HG03025 (cell line): ENCODE results near the gene ZBED6.
"Not testable (repeated sequence)": the region's sequence is repeated elsewhere in the genome, so short reads cannot be mapped to it uniquely, and the experiment has no call there.

ENCODE experiments used
- ATAC-seq: cut with Tn5 transposase; IDR thresholded peaks from one replicate; pipeline ENCODE4 v1.9.1; 2021; ENCODE audit warnings: mild to moderate bottlenecking, moderate library complexity; ENCODE audit not compliant: unreplicated experiment, low FRiP score

The ZBED6 gene

GRCh38 chr1:203795441-203796235 is at the start of gene ZBED6, which contains the start of gene ZC3H11A:
ZBED6 (plus strand) TSS chr1:203795623; CDS start chr1:203797523, 1,900 bp downstream.
ZC3H11A (plus strand) TSS chr1:203795623; CDS start chr1:203817071, 21,448 bp downstream.
- ATAC-seq = peak; percentile 95

- ATAC-seq = no peak
Observed at GRCh38 chr1:203746281-203746680, 49.1 kb upstream of the ZBED6 start.

GRCh38 chr1:203751051-203751450 is 44.4 kb upstream of the ZBED6 start:
- no peak for ATAC-seq

GRCh38 chr1:203751618-203752361 is 43.6 kb upstream of the ZBED6 start:
- ATAC-seq = not testable (repeated sequence)

GRCh38 chr1:203754455-203754864 is 41.0 kb upstream of the ZBED6 start:
- peak; percentile 68 for ATAC-seq

- ATAC-seq = no peak
Observed at GRCh38 chr1:203756036-203756435, 39.4 kb upstream of the ZBED6 start.

- ATAC-seq = not testable (repeated sequence)
Observed at GRCh38 chr1:203758749-203759148, 36.7 kb upstream of the ZBED6 start.

GRCh38 chr1:203760506-203760905 is 34.9 kb upstream of the ZBED6 start:
- no peak for ATAC-seq

- ATAC-seq = not testable (repeated sequence)
Observed at GRCh38 chr1:203761958-203762357, 33.5 kb upstream of the ZBED6 start.

- no peak for ATAC-seq
Observed at GRCh38 chr1:203763505-203763904, 31.9 kb upstream of the ZBED6 start.

GRCh38 chr1:203764105-203765028 is 31.1 kb upstream of the ZBED6 start:
- no peak for ATAC-seq

- ATAC-seq = peak; percentile 72
Observed at GRCh38 chr1:203765029-203765837, 30.2 kb upstream of the ZBED6 start, which contains the start of gene LAX1. LAX1 (plus strand) TSS chr1:203765183; CDS start chr1:203765566, 383 bp downstream.

GRCh38 chr1:203768256-203768655 is 27.2 kb upstream of the ZBED6 start:
- no peak for ATAC-seq

- no peak for ATAC-seq
Observed at GRCh38 chr1:203769505-203770343, 25.7 kb upstream of the ZBED6 start.

- no peak for ATAC-seq
Observed at GRCh38 chr1:203771901-203772301, 23.5 kb upstream of the ZBED6 start.

- no peak for ATAC-seq
Observed at GRCh38 chr1:203772836-203773235, 22.6 kb upstream of the ZBED6 start.

GRCh38 chr1:203776636-203777035 is 18.8 kb upstream of the ZBED6 start:
- ATAC-seq = no peak

- ATAC-seq = no peak
Observed at GRCh38 chr1:203777596-203777995, 17.8 kb upstream of the ZBED6 start.

GRCh38 chr1:203778146-203778545 is 17.3 kb upstream of the ZBED6 start:
- ATAC-seq = no peak
